Measurements from ENCODE around the gene CRIP1. TPM values are rescaled to one million over a fixed set of nuclear protein-coding genes. Genes with fewer than 3 reads are reported as not detected.
A peak's percentile ranks its signal among the peaks of the same experiment; 100 is the strongest.

Gene CRIP1
- total RNA-seq, 1 donor from 2014 or later: 65.9 TPM

GRCh38 chr14:105536051-105536450 lies 49.4 kb downstream of the CRIP1 start:
- Histone ChIP-seq H3K4me3 (no peak overlapping the region), H3K27me3 (ENCODE audit: low read depth) (peaks cover 54% of the 10 kb centered on the region), H3K9me3 (replicated peaks) (no peaks in the 10 kb centered on the region), H3K36me3 (no peaks in the 10 kb centered on the region), H3K27ac (replicated peaks) (no peak overlapping the region), H3K4me1 (peaks cover 4% of the 10 kb centered on the region)
- no peak for TF ChIP-seq CTCF (IDR thresholded peaks at IDR 0.05; ENCODE audit: borderline replicate concordance)
- DNase-seq: no peak
- intact Hi-C loops (cut with micrococcal nuclease): no loop called here

- Histone ChIP-seq H3K9me3 (replicated peaks) (no peaks in the 10 kb centered on the region), H3K27me3 (ENCODE audit: low read depth) (peaks cover 61% of the 10 kb centered on the region), H3K27ac (replicated peaks) (no peak overlapping the region), H3K4me1 (peaks cover 4% of the 10 kb centered on the region), H3K36me3 (no peaks in the 10 kb centered on the region), H3K4me3 (no peak overlapping the region)
- intact Hi-C loops (cut with micrococcal nuclease): no loop called here
- TF ChIP-seq CTCF (IDR thresholded peaks at IDR 0.05; ENCODE audit: borderline replicate concordance): no peak
- DNase-seq: no peak
These were observed 50.2 kb downstream of the CRIP1 start for GRCh38 chr14:105536691-105537579.

GRCh38 chr14:105537580-105538474 lies 51.1 kb downstream of the CRIP1 start:
- no peak overlapping the region for H3K4me3 ChIP-seq
- peaks cover 7% of the 10 kb centered on the region for H3K9me3 ChIP-seq (replicated peaks)
- peak; percentile 53 for DNase-seq
- H3K36me3 ChIP-seq: no peaks in the 10 kb centered on the region
- peaks cover 61% of the 10 kb centered on the region for H3K27me3 ChIP-seq (ENCODE audit: low read depth)
- intact Hi-C loops (cut with micrococcal nuclease): no loop called here
- peaks cover 4% of the 10 kb centered on the region for H3K4me1 ChIP-seq
- no peak overlapping the region for H3K27ac ChIP-seq (replicated peaks)
- peak; percentile 98 for TF ChIP-seq CTCF (IDR thresholded peaks at IDR 0.05; ENCODE audit: borderline replicate concordance)

Other genes with a start within 250 kb of the CRIP1 start
- gene BTBD6, start 238.4 kb upstream of the CRIP1 start, total RNA-seq: 45.3 TPM
- gene BRF1, start 185.9 kb upstream of the CRIP1 start, total RNA-seq: 19.8 TPM
- gene PACS2, start 172.1 kb upstream of the CRIP1 start, total RNA-seq: 64.0 TPM
- gene TEX22, start 88.3 kb upstream of the CRIP1 start, total RNA-seq: 0.99 TPM
- 192 TPM for gene MTA1, start 67.1 kb upstream of the CRIP1 start, total RNA-seq
- 1,068 TPM for gene CRIP2, start 12.1 kb upstream of the CRIP1 start, total RNA-seq
- 4.0 TPM for gene TEDC1, start 4.4 kb downstream of the CRIP1 start, total RNA-seq
- 2.1 TPM for gene TMEM121, start 39.7 kb downstream of the CRIP1 start, total RNA-seq